Erythroblast (primary cell): ENCODE data around the gene XPR1.

Experiments
- DNase-seq, 2 experiments: peaks; one replicate each; lab custom pipeline; 2025; lab: John Stamatoyannopoulos, UW
- GATA1 ChIP-seq: IDR thresholded peaks from 2 replicates; pipeline ENCODE4 v1.6.1; 2011; ENCODE audit warnings: low read depth, mild to moderate bottlenecking, control low read depth, low read length, moderate library complexity
- POLR2A ChIP-seq: IDR thresholded peaks from 2 replicates; pipeline ENCODE4 v1.6.1; 2011; ENCODE audit warnings: mild to moderate bottlenecking, low read length

Gene XPR1

DNA sequence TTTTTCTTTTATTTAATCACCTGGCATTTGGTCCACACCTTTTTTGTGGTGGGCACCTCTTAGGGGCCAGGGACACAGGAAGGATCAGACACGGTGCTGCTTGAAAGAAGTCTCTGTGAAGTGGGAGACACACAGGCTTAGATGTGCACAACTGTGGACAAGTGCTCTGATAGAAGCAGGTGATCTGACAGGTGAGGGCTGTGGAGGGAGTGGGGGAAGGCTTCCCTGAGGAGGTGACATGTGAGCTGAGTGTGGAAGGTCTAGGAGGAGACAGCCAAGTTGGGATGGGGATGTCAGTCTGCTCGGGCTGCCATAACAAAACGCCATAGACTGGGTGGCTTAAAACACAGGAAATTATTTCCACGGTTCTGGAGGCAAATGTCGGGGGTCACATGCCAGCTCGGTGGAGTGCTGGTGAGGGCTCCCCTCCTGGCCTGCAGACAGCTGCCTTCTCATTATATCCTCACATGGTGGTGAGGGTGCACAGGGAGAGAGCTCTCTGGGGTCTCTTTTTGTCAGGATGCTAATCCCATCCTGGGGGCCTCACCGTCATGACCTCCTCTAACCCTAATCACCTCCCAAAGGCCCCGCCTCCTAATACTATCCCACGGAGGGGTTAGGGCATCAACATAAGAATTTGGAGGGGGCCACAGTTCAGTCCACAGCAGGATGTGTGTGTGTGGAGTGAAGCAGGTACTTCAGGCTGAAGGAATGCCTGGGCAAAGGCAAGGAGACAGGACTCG lies 275.7 kb downstream of the XPR1 start:
- TF ChIP-seq POLR2A = no peak
- no peak for TF ChIP-seq GATA1
- DNase-seq = no peak

- no peak for DNase-seq
These were observed 276.4 kb downstream of the XPR1 start for GRCh38 chr1:180908074-180908765.

DNA sequence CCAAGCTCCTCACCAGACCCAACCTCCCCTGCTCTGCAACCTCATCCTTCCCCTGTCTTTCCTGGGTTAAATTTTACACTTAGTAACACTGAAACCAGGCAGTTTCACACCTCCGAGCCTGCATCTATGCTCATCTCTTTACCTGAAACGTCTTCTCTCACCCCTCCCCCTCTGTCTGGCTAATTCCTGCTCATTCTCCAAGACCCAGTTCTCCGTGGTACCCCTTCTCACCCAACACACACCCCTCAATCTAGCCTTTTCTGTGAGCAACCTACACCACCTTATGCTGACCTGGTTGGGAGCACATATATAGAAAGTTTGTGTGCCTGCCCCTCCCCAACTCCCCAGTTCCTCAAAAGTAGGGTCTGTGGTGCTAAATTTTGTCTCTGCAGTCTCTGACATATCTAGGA lies 277.2 kb downstream of the XPR1 start:
- DNase-seq = no peak
- TF ChIP-seq GATA1 = no peak
- no peak for TF ChIP-seq POLR2A

More at GRCh38 chr1:180908074-180908765, 276.4 kb downstream of the XPR1 start:
- TF ChIP-seq POLR2A (no peak), GATA1 (no peak)

DNA sequence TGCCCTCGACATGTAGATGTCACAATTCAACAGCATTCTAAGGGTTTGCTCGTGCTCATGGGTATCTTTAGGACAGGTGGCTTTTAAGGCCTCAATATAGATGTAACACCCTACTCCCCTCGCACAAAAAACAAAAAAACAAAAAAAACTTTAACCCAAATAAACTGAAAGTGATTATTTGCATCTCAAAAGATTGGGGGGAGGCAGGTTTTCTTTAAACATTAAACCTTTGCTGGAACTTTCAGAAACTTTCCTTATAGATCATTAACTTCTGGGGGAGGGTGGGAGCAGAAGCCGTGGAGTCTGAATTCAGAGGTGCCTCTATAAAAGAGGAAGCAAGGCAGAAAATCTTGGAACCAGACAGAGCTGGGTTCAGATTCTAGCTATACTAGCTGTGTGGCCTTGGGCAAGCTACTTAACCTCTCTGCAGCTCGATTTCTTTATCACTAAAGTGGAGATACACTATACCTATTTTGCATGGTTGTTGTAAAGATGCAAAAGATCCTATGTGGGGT lies 277.7 kb downstream of the XPR1 start:
- DNase-seq = no peak
- TF ChIP-seq GATA1 (no peak), POLR2A (no peak)

GRCh38 chr1:180911640-180912191 lies 279.9 kb downstream of the XPR1 start:
- no peak for DNase-seq
- TF ChIP-seq POLR2A (no peak), GATA1 (no peak)

DNA sequence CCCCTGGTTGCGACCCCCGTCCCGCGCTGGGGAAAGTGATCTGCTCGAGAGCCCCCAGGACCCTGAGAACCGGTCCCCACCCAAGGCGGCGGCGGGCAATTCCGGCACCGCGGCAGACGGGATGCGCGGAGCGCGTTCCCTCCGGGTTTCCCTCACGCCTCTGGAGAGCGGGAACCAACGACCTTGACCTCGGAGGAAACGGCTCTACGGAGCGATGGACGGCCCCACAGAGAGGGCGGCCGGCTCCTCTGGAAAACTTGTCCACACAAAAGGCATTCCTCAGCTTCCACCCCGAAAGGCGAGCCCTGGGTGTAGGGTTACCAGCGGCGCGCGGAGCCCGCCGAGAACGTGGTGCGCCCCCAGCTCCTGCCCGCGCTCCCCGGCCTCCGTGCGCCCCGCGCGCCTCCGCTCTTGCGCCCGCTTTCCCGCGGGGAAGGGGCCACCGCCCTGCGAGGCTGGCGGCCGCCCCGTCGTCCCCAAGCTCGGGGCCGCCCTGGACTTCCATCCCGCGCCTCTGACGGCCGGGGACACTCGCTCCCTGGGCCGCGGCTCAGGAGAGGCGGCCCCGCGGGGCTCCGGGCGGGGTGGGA lies 280.5 kb downstream of the XPR1 start:
- TF ChIP-seq GATA1 = no peak
- no peak for TF ChIP-seq POLR2A
- DNase-seq = peak in 1 of 2 experiments; percentile 29

DNA sequence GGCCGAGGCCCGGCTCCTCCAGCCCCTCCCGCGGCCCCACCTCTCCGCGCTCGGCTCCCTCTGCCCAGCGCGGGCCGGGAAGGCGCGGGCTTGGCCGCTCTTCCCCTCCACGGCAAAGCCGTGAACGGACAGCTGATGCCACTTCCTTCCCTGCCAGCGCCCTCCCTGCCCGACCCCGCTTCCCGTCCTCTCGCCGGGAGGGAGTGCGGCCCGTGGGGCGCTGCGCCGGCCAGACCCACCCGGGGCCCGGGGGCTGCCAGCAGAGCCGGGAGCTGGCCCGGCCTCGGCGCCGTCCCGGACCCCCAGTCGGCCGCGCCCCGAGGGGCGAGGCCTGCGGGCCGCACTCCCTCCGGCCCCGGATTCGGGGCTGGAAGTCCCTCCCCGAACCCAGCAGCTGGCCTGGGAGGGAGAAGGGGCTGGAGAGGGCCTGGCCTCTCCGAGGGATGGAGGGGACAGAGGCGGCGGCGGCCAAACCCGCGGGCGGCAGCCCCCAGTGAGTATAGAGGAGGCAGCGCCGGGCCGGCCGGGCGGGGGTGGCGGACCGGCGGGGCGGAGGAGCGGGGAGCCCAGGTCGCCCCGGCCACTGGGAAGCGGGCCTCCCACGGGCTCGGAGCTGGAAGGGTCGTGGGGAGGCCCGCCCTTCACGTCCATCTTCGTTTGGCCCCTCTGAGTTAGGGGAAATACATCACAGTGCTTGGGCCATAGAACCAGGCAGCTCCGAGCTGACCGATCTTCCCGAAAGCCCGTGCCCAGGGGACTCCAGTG lies 281.2 kb downstream of the XPR1 start, which contains the start of gene KIAA1614:
Gene KIAA1614, plus strand, starts transcription at position 97 of the 765 bp plus-strand sequence. Its CDS starts 347 bp downstream, at position 444.
- no peak for DNase-seq

DNA sequence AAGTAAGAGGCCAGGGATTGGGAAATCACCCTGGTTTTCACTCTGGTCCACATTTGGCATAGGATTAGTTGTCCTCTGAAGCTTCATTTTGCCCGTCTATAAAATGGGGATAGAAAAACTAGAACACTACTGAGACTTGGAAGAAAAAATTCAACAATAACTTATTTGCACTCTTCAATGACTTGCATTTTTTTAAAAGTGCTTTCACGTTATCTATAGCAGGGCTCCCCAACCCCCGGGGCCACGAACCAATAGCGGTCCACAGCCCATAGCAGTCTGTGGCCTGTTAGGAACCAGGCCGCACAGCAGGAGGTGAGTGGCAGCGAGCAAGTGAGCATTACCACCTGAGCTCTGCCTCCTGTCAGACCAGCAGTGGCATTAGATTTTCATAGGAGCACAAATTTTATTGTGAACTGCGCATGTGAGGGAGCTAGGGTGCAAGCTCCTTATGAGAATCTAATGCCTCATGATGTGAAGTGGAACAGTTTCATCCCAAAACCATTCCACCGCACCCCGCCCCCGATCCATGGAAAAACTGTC lies 283.7 kb downstream of the XPR1 start:
- TF ChIP-seq GATA1 (no peak), POLR2A (no peak)

More for the DNA sequence above, 281.2 kb downstream of the XPR1 start, which contains the start of gene KIAA1614:
- no peak for TF ChIP-seq POLR2A

DNA sequence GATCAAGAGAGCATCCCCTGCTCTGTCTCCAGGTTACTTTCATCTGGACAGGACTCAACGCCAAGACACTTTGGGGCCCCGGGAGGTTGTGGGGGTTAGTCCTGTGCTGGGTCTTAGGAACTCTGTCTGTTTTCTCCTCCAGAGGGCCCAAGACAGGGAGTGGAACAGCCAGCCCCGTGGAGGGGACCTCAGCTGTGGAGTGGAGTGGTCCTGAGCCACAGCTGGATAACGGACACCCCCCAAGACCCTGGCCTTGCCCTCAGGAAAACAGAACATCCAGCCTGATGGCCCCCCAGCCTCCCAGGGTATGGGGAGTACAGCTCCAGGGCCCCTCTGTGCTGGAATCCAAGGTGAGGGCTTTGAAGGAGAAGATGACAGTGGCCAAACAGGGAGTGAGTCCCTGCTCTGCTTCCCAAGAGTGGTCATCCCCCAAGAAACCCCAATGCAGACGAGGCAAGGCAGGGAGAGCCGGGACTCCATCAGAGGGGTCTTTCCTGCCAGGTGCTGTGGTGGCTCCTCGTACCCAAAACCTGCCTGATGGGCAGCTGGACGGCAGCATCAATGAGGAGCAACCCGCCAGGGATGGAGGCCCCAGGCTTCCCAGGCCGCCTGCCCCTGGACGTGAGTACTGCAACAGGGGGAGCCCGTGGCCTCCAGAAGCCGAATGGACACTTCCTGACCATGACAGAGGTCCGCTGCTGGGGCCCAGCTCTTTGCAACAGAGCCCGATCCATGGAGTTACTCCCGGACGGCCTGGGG lies 284.4 kb downstream of the XPR1 start:
- no peak for DNase-seq
- TF ChIP-seq POLR2A (no peak), GATA1 (no peak)

More for the DNA sequence above, 283.7 kb downstream of the XPR1 start:
- no peak for DNase-seq

DNA sequence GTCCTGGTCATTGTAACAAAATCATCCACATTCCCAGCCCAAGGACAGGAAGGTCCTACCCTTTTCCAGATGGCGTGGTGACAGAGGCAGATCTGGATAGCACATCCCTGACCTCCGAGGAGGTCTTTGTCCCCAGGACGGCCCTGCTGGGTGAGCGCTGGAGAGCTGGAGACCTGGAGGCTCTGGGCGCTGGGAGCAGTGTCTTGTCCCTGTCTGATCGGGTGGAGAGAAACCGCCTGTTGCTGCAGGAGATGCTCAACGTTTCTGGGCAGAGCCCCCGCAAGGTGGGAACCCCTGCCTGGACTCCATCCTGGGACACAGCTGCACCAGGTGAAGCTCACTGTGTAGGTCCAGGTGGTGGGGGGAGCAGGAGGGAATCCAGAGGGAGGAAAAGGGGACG lies 284.9 kb downstream of the XPR1 start:
- TF ChIP-seq GATA1 (no peak), POLR2A (no peak)
- DNase-seq = no peak

GRCh38 chr1:180917306-180918065 lies 285.7 kb downstream of the XPR1 start:
- no peak for TF ChIP-seq POLR2A
- DNase-seq = peak; percentile 19 to 20
